Hepatocyte (in vitro differentiated cells): ENCODE data around the gene ARMC5. TPM values are rescaled to one million over a fixed set of nuclear protein-coding genes. Genes with fewer than 3 reads are reported as not detected.

Source experiments
- DNase-seq: peaks from one replicate; pipeline ENCODE4 v3.0.0-alpha.2; 2016; ENCODE audit warnings: low spot score
- H2AFZ ChIP-seq: fragments of 200-600 bp; sonication (generic); 2 replicates; pipeline ENCODE4 v1.6.0; 2016; ENCODE audit warnings: antibody characterized with exemption, mild to moderate bottlenecking
- H3K27ac ChIP-seq: fragments of 200-600 bp; sonication (generic); 2 replicates; pipeline ENCODE4 v1.5.1; 2016; ENCODE audit warnings: mild to moderate bottlenecking
- H3K27me3 ChIP-seq: fragments of 200-600 bp; sonication (generic); 2 replicates; pipeline ENCODE4 v1.6.1; 2016
- H3K36me3 ChIP-seq: fragments of 200-600 bp; sonication (generic); replicated peaks from 2 replicates; pipeline ENCODE4 v1.5.1; 2016; ENCODE audit warnings: low read depth; ENCODE audit not compliant: insufficient read depth
- H3K4me1 ChIP-seq: fragments of 200-600 bp; sonication (generic); 2 replicates; pipeline ENCODE4 v1.5.1; 2016; ENCODE audit warnings: mild to moderate bottlenecking, moderate library complexity; ENCODE audit not compliant: insufficient read depth
- H3K4me2 ChIP-seq: fragments of 200-600 bp; sonication (generic); 2 replicates; pipeline ENCODE4 v1.6.0; 2016
- H3K4me3 ChIP-seq: fragments of 200-600 bp; sonication (generic); 2 replicates; pipeline ENCODE4 v1.5.1; 2016; ENCODE audit warnings: mild to moderate bottlenecking
- H3K79me2 ChIP-seq: fragments of 200-600 bp; sonication (generic); 2 replicates; pipeline ENCODE4 v1.6.0; 2017; ENCODE audit warnings: mild to moderate bottlenecking
- H3K9me2 ChIP-seq: fragments of 200-600 bp; sonication (generic); replicated peaks from 2 replicates; pipeline ENCODE4 v1.6.0; 2017; ENCODE audit warnings: mild to moderate bottlenecking; ENCODE audit not compliant: insufficient read depth
- H3K9me3 ChIP-seq: fragments of 200-600 bp; sonication (generic); 2 replicates; pipeline ENCODE4 v1.5.1; 2016; ENCODE audit warnings: low read depth, mild to moderate bottlenecking
- H4K20me1 ChIP-seq: fragments of 200-600 bp; sonication (generic); 2 replicates; pipeline ENCODE4 v1.6.0; 2016; ENCODE audit warnings: mild to moderate bottlenecking; ENCODE audit not compliant: insufficient read depth, poor library complexity, severe bottlenecking
- EZH2 ChIP-seq: fragments of 200-600 bp; sonication (generic); IDR thresholded peaks from 2 replicates; pipeline ENCODE4 v1.6.1; 2016; ENCODE audit warnings: antibody characterized with exemption, mild to moderate bottlenecking, borderline replicate concordance
- EZH2phosphoT487 ChIP-seq: fragments of 200-600 bp; sonication (generic); IDR thresholded peaks from one replicate; pipeline ENCODE4 v1.6.1; 2018; ENCODE audit warnings: antibody characterized with exemption, mild to moderate bottlenecking, low read depth, moderate library complexity; ENCODE audit not compliant: unreplicated experiment, severe bottlenecking
- WGBS: methylation state at CpG from one replicate; pipeline ENCODE4 v1.1.6; 2016; ENCODE audit warnings: low lambda C conversion rate; ENCODE audit errors: missing lambda C conversion rate; 5-methylcytosine and 5-hydroxymethylcytosine counted together
- polyA plus RNA-seq: library from polyadenylated mRNA; unstranded; fragments of >200 nt; fragmentation: Nextera tagmentation; extraction: Ambion mirVana; gene quantifications from 2 replicates; pipeline ENCODE4 v1.2.1, GENCODE V29; 2016
- total RNA-seq: library from RNA; depleted of rRNA; stranded (reverse); fragments of >200 nt; gene quantifications from 2 replicates; pipeline ENCODE4 v1.2.3, GENCODE V29; 2014
- TF ChIP-seq, protein P1 (sequence below): fragments of 200-600 bp; sonication (generic); IDR thresholded peaks from 2 replicates; pipeline ENCODE4 v1.5.1; 2016; ENCODE audit warnings: antibody characterized with exemption, mild to moderate bottlenecking; ENCODE audit not compliant: poor library complexity

ARMC5 gene
- total and polyA plus RNA-seq, 2 experiments from 2014 or later: 12.2 to 19.4 TPM

- Histone ChIP-seq H3K4me2 (peak overlapping the region; percentile 97), H3K27me3 (no peaks in the 10 kb centered on the region), H3K36me3 (no peaks in the 10 kb centered on the region), H3K9me2 (no peaks in the 10 kb centered on the region), H3K4me3 (peak overlapping the region; percentile 83), H3K79me2 (no peaks in the 10 kb centered on the region), H4K20me1 (no peaks in the 10 kb centered on the region), H3K27ac (peak overlapping the region; percentile 95), H3K4me1 (peaks cover 16% of the 10 kb centered on the region), H2AFZ (peak overlapping the region; percentile 92), H3K9me3 (no peaks in the 10 kb centered on the region)
- WGBS: 48% methylated on average over 15 of the region's 15 CpGs
- DNase-seq: peak; percentile 9
- TF ChIP-seq EZH2: no peak
- TF ChIP-seq, protein P1, sequence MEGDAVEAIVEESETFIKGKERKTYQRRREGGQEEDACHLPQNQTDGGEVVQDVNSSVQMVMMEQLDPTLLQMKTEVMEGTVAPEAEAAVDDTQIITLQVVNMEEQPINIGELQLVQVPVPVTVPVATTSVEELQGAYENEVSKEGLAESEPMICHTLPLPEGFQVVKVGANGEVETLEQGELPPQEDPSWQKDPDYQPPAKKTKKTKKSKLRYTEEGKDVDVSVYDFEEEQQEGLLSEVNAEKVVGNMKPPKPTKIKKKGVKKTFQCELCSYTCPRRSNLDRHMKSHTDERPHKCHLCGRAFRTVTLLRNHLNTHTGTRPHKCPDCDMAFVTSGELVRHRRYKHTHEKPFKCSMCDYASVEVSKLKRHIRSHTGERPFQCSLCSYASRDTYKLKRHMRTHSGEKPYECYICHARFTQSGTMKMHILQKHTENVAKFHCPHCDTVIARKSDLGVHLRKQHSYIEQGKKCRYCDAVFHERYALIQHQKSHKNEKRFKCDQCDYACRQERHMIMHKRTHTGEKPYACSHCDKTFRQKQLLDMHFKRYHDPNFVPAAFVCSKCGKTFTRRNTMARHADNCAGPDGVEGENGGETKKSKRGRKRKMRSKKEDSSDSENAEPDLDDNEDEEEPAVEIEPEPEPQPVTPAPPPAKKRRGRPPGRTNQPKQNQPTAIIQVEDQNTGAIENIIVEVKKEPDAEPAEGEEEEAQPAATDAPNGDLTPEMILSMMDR: no peak
- no peak for TF ChIP-seq EZH2phosphoT487
Measured at GRCh38 chr16:31471241-31471874, 12.1 kb downstream of the ARMC5 start.

DNA sequence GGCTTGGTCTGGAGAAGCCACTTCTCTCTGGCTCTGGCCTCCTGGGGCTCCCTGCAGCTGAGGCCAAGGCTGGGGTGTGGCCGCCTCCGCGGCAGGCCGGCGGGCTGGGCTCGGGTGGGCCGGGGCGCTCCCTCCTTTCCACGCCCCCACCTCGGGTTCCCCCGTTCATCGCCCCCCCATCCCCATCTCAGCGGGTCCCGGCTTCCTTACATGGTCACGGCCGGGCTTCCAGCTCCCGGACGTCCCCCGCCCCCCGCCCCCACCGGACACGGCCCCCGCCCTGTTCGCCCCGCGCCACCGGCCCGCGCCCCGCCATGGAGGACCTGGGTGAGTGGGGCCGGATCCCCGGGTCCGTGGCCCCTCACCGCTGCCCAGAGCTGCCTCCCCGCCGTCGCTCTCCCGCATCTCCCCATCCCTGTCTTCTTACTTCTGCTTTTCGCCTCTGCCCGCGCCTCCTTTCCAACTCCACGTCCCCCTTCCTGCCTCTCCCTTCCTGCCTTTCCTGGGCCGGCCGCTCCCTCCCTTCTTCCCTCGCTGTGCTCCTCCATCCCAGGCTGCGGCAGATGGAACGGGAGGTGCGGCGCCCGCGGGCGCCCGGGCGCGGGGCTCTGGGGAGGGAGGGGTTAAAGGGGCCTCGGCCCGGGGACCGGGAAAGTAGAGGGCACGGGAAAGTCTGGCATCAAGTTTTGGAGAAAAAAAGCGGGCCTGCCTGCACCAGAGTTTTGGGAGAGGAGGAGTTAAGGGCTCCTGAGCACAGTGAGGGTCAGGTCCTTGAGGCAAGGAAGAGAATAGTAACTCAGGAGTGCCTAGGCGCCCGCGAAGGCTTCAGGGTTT lies 12.8 kb downstream of the ARMC5 start, which contains the start of gene TGFB1I1:
Gene TGFB1I1 (plus strand): TSS at position 278 of the 834 bp plus-strand sequence. CDS start 37 bp downstream, at position 315.
- Histone ChIP-seq H3K27me3 (no peaks in the 10 kb centered on the region), H3K27ac (peak within 1 kb of the TSS; percentile 95), H3K36me3 (no peaks in the 10 kb centered on the region), H3K4me3 (peak within 1 kb of the TSS; percentile 83), H2AFZ (peak within 1 kb of the TSS; percentile 92), H3K9me3 (no peaks in the 10 kb centered on the region), H3K4me2 (peak within 1 kb of the TSS; percentile 97), H3K4me1 (peaks cover 19% of the 10 kb centered on the region), H3K79me2 (no peaks in the 10 kb centered on the region), H3K9me2 (no peaks in the 10 kb centered on the region), H4K20me1 (no peaks in the 10 kb centered on the region)
- 1% methylated on average over 22 of the region's 63 CpGs for WGBS
- TF ChIP-seq, protein P1: no peak
- peak; percentile 74 for DNase-seq

DNA sequence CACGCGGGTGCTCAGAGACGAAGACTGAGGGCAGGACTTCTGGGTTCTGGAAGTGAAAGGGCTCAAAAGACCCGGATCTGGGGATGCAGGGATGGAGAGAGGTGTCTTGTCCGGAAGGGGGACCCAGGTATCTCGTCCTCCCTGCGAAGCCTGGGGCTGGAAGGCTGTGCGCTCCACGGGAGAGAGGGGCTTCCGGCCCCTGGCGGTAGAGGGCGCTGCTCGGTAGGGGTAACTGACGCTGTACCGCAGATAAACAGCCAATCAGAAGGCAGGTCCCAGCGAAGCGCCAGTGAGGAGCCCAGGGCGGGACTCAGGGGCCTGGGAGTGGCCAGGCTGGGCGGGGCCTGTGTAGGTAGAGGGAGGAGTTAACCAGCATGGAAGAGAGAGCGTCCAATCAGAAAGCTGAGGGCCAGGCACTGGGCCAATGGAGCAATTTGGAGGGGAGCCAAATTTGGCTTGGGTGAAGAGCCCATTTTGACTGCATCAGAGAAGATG lies 13.5 kb downstream of the ARMC5 start:
- H3K27me3 ChIP-seq: no peaks in the 10 kb centered on the region
- no peaks in the 10 kb centered on the region for H4K20me1 ChIP-seq
- H3K9me2 ChIP-seq: no peaks in the 10 kb centered on the region
- peak overlapping the region; percentile 95 for H3K27ac ChIP-seq
- WGBS: 44% methylated on average over 20 of the region's 20 CpGs
- no peaks in the 10 kb centered on the region for H3K79me2 ChIP-seq
- peak overlapping the region; percentile 97 for H3K4me2 ChIP-seq
- peaks cover 19% of the 10 kb centered on the region for H3K4me1 ChIP-seq
- H3K36me3 ChIP-seq: no peaks in the 10 kb centered on the region
- peak overlapping the region; percentile 83 for H3K4me3 ChIP-seq
- TF ChIP-seq, protein P1: peak; percentile 59
- no peak for TF ChIP-seq EZH2
- peak; percentile 85 for DNase-seq
- H3K9me3 ChIP-seq: no peaks in the 10 kb centered on the region
- peak overlapping the region; percentile 92 for H2AFZ ChIP-seq
